Stimulated activated CD4-positive, alpha-beta T cell treated with anti-CD3 and anti-CD28 coated beads, Interleukin-15, amount 100 ng/mL, for 24 hours (primary cell): Measurements from ENCODE around the gene UBE3C.
"Not testable (repeated sequence)": the region's sequence is repeated elsewhere in the genome, so short reads cannot be mapped to it uniquely, and the experiment has no call there.

Experiments used
- DNase-seq: peaks from one replicate; pipeline ENCODE4 v3.0.0-alpha.2; 2020

The UBE3C gene

DNA sequence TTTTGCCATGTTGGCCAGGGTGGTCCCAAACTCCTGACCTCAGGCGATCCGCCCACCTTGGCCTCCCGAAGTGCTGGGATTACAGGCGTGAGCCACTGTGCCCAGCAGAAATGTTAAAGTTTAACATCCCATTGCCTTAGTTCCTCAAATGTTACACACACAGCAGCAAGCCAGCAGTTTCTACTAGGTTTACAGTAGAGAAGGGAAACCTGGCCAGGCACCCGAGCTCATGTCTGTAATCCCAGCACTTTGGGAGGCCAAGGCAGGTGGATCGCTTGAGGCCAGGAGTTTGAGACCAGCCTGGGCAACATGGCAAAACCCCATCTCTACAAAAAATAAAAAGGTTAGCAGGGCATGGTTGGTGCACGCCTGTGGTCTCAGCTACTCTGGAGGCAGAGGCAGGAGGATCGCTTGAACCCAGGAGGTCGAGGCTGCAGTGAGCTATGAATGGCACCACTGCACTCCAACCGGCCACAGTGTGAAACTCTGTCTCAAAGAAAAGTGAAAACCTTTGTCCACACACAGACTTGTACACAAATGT is 135.4 kb downstream of the UBE3C start:
- DNase-seq, result not testable (repeated sequence)

- no peak for DNase-seq
Observed at GRCh38 chr7:157274991-157275427, 136.3 kb downstream of the UBE3C start.

- DNase-seq, result no peak
Observed at GRCh38 chr7:157276091-157276561, 137.4 kb downstream of the UBE3C start.

- no peak for DNase-seq
Observed at GRCh38 chr7:157276731-157277562, 138.2 kb downstream of the UBE3C start.

- not testable (repeated sequence) for DNase-seq
Observed at GRCh38 chr7:157277568-157277967, 138.8 kb downstream of the UBE3C start.

- no peak for DNase-seq
Observed at GRCh38 chr7:157278167-157278790, 139.6 kb downstream of the UBE3C start.

GRCh38 chr7:157278791-157279724 is 140.3 kb downstream of the UBE3C start:
- no peak for DNase-seq

GRCh38 chr7:157279741-157280215 is 141.1 kb downstream of the UBE3C start:
- DNase-seq, result no peak

DNA sequence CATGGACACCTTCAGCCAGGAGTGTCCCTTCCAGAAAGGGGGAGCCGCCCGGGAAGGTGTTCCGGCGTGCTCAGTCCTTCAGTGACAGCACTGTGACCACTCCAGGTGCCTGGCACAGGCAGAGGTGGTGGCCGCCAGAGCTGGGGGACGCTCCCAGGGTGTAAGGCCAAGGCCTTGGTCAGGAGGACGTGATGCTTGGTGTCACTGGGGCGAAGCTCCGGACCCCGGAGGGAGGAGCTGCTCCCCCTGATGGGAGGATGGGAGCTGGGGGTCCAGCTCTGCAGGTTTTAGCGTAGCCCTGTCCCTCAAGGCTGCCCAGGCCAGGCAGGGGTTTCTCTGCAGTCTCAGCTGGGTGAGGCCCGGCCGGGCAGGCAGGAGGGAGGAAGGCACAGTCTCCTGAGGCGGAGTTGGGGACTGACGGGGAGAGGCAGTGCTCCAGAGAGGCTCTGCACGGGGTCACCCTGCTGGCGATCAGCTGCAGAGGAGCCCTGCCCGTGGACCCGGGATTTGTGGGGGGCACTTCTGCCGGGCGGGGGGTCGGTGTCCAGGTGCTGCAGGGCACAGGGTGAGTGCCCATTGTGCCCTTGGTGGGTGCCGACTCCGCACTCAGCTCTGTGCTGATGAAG is 141.6 kb downstream of the UBE3C start:
- no peak for DNase-seq

GRCh38 chr7:157281221-157281998 is 142.7 kb downstream of the UBE3C start:
- DNase-seq, result no peak

DNA sequence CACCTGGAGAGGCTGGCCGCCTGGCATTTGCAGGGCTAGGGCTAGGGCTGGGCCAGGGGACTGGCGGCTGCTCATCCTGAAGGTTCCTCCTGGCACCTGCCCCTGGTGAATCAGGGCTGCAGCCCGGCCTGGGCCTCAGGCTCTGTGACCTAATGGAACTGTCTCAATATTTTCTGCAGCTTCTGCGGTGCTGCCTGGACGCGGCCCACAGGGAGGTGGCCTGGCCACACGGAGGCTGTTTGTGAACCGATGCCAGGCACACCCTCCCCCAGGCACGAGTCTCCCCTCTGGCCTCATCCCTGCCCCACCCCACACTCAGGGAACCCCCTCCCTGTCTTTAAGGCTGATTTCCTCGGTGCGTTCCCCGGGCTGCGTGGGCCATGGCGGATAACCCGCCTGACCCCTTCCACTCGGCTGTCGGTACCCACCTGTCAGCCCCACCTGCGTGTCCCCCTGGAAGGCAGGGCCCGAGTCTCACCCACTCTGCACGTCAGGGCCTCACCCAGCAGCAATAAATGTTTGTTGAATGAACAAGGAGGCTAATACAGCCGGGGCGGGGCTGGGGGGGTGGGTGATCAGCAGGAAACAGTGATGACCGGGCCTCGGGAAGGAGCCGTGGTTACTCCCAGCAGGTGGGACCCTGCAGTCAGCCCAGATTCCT is 143.5 kb downstream of the UBE3C start:
- DNase-seq, result no peak

DNA sequence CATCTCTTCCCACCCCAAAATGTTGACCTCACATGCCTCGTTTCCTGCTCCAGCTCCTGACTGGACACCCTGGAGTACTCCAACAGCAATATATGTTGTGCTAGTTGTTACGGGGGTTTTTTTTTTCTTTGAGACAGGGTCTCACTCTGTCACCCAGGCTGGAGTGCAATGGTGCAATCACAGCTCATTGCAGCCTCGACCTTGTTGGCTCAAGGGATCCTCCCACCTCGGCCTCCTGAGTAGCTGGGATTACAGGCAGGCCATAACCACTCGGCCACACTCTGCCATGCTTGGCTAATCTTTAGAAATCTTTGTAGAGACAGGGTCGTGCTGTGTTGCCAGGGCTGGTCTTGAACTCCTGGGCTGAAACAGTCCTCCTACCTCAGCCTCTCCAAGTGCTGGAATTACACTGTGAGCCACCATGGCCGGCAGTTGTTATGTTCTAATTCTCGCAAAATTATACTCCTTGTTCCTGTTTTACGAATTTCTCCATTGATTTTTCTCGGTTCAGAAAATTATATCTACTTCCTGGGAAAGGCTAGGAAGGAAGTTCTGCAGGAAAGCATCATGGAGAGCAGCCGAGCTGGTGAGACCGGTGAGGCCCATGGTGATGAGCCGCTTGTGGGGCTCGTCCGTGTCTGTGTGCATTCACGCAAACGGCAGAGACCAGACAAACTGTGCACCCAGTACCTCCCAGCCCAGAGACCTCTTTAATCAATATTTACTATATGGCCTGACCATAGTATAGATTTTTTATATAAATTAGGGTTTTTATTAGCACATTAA is 145.7 kb downstream of the UBE3C start:
- DNase-seq, result no peak

DNA sequence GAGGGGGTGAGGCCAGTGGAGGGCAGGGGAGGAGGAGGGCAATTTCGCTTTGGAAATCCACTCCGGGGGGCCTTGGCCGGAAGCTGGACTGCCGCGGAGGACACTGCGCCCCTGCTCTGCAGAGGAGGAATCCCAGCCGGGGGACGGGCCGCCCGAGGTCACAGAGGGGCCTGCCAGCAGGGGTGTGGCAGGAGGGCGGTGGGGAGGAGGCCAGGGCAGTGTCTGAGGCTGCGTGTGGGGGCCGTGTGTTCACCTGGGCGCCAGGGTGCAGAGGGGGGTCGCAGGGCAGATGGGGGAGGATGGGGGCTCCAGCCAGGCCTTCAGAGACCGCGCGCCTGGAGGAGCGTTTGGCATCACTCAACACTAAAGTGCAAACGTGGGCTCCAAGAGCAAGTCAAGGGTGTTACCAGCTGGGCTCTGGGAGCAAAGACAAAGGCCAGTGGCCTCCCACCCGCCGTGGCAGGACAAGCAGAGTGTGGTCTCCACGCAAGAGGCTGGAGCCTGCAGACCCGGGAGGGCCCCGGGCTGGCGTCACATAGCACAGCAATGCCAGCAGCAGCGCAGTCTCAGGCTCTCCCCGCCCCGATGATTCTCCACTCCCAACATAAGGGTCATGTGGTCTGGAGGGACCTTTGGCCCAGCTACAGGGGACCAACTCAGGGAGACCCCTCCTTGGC is 152.8 kb downstream of the UBE3C start:
- no peak for DNase-seq

DNA sequence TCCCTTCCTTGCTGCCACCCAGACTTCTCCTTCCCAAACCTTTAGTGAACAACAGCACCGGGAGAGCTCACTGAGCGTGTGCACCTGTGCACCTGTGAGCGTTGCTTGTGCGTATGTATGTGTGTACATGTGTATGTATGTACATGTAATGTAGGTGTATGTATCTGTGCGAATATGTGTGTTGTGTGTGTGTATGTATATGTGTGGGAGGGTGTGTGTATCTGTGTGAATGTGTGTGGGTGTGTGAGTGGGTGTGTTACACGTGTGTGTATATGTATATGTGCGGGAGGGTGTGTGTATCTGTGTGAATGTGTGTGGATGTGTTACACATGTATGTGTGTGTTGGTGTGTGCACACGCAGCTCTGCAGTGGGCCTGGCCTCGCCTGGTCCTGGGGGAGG is 153.5 kb downstream of the UBE3C start:
- no peak for DNase-seq

GRCh38 chr7:157292770-157293412 is 154.2 kb downstream of the UBE3C start:
- no peak for DNase-seq

- DNase-seq, result no peak
Observed at GRCh38 chr7:157293413-157293788, 154.7 kb downstream of the UBE3C start.

DNA sequence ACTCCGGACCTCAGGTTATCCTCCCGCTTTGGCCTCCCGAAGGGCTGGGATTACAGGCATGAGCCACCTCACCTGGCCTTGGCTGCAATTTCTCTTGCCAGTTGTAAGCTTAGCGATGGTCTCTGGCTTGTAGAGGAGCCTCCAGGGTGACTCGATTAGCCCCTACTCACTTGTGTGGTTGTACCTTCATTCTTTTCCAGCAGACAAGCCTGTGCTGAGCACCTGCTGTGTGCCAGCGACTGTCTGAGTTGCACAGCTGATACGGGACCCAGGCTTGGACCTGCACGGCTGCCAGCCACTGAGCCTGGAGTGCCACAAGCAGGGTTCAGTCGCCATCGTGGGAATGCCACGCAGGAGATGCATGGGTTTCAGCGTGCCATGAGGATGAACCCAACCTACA is 156.0 kb downstream of the UBE3C start:
- DNase-seq, result no peak

GRCh38 chr7:157295338-157295737 is 156.6 kb downstream of the UBE3C start:
- DNase-seq, result no peak

GRCh38 chr7:157297185-157297584 is 158.5 kb downstream of the UBE3C start:
- DNase-seq, result no peak
